COR-L47 (cell line): ENCODE results near the gene FILIP1.
A peak's percentile ranks its signal among the peaks of the same experiment; 100 is the strongest.

ENCODE experiments used
- DNase-seq: peaks from one replicate; lab custom pipeline; 2025; lab: John Stamatoyannopoulos, UW

The FILIP1 gene

GRCh38 chr6:75266716-75267291 is 226.8 kb downstream of the FILIP1 start:
- DNase-seq, result peak; percentile 35

GRCh38 chr6:75263401-75263750 is 230.2 kb downstream of the FILIP1 start:
- no peak for DNase-seq

- no peak for DNase-seq
Measured at GRCh38 chr6:75262716-75263400, 230.7 kb downstream of the FILIP1 start.

GRCh38 chr6:75261299-75261698 is 232.3 kb downstream of the FILIP1 start:
- no peak for DNase-seq

GRCh38 chr6:75257343-75258087 is 236.1 kb downstream of the FILIP1 start:
- no peak for DNase-seq

- no peak for DNase-seq
Measured at GRCh38 chr6:75250552-75250951, 243.0 kb downstream of the FILIP1 start.

GRCh38 chr6:75249837-75250236 is 243.8 kb downstream of the FILIP1 start:
- no peak for DNase-seq

GRCh38 chr6:75246386-75246785 is 247.2 kb downstream of the FILIP1 start:
- no peak for DNase-seq

GRCh38 chr6:75244063-75244584 is 249.5 kb downstream of the FILIP1 start:
- DNase-seq, result no peak

GRCh38 chr6:75243333-75244062 is 250.1 kb downstream of the FILIP1 start, which contains the start of gene COX7A2:
Gene COX7A2, minus strand, starts transcription at chr6:75243801. Its CDS starts 67 bp downstream, at chr6:75243734.
- peak; percentile 96 for DNase-seq
